HG02623 (cell line): ENCODE results near the gene API5.

Experiments
- ATAC-seq: cut with Tn5 transposase; IDR thresholded peaks from one replicate; pipeline ENCODE4 v1.9.1; 2021; ENCODE audit warnings: moderate library complexity; ENCODE audit not compliant: unreplicated experiment

Gene API5

GRCh38 chr11:43359422-43359818 lies 47.6 kb downstream of the API5 start:
- peak; percentile 37 for ATAC-seq

DNA sequence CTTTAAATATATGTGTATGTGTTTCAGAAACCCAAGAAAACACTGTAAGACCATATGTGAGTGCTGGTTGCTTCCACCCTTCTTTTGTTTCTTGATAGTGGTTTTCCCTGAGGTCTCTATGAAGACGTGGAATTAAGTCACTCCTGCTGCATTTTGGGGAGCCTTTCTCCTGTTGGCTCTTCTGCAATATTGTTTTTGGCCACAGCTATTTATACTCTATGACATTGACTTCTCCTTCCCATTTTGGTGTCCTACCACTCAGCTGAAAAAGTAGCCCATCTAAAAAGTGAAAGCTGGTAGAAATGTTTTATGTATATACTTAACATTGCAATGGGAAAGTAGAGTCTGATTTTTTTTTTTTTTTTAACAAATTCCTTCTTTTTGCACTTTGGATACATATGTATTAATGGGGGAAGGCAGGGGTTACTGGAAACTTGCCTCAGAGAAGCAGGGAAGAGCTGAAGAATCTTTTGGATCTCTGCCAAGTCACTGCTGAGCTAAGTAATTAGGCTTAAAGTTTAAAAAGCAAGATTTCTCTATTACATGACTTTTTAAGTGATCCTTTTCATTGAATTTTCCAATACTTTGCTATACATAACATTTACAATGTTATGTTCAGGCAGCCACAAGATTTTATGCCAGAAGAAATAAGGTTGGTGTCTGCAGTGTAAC lies 48.7 kb downstream of the API5 start:
- no peak for ATAC-seq

DNA sequence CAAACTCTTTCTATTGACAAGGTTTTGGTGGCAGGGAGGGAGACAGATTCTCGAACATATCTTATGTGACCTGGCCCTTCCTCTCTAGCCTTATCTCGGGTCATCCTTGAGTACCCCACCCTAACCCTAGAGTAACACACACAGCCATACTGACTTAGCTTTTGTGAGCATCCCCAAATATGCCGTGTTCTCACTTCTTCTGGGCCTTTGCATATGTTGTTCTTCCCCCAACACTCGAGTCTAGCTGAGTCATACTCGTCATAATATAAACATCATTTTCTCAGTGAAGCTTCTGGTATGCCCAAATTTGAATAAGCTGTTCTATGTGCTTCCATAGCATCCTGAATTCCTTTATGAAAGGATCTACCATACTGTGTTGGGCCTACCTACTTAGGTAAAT lies 54.9 kb downstream of the API5 start:
- ATAC-seq = no peak

- peak; percentile 34 for ATAC-seq
These were observed 55.8 kb downstream of the API5 start for GRCh38 chr11:43367382-43368178.

- no peak for ATAC-seq
These were observed 64.3 kb downstream of the API5 start for GRCh38 chr11:43376065-43376464.

DNA sequence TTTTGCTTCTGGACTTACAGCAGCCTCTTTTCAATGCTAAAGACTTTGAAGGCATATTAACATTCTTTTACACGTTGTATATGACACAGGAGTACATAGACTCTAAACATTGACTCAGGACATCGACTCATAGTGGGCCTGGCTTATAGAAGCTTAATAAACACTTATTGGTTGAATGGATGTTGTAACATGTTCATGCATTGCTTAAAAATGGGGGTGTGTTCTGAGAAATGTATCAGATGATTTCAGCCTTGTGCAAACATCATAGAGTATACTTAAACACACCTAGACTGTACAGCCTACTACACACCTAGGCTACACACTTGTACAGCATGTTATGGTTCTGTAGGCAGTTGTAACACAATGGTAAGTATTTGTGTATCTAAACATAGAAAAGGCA lies 64.8 kb downstream of the API5 start:
- ATAC-seq = no peak

DNA sequence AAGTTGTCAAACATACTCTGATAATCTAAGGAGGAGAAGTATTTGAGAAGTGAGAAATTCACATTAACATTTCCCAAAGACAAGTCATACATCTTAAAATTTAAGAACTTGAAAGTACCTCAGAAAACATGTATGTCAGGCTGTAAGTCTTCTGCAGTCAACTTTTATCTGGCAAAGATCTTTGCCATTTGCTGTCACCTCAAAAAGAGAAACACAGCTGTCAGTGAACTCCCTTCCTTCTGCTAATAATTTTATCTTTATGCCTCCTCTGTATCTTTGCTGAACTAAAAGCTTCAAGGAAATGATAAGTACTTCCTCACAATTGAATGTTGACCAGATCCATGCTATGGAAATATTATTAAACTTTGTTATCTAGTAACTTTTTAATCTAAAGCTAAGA lies 65.6 kb downstream of the API5 start:
- no peak for ATAC-seq

GRCh38 chr11:43378897-43379296 lies 67.1 kb downstream of the API5 start:
- ATAC-seq = no peak

DNA sequence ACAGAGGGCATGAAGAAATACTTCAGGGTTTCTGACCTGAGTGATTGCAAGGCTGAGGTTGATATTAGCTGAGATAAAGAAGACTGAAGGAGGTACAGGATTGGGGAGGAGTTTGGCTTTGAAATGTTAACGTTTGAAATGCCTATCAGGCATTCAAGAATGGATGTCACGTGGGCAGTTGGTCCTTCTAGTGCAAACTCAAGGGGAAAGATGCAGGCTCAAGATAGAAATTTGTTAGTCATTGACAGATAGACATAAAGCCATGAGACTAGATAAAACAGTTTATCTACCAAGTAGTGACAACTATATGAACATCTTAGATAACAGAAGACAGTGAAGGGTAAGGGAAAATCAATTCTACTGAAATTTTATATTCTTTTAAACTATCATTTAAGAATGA lies 70.0 kb downstream of the API5 start:
- ATAC-seq = no peak

- ATAC-seq = no peak
These were observed 70.8 kb downstream of the API5 start for GRCh38 chr11:43382614-43383013.

GRCh38 chr11:43384393-43384792 lies 72.6 kb downstream of the API5 start:
- no peak for ATAC-seq

DNA sequence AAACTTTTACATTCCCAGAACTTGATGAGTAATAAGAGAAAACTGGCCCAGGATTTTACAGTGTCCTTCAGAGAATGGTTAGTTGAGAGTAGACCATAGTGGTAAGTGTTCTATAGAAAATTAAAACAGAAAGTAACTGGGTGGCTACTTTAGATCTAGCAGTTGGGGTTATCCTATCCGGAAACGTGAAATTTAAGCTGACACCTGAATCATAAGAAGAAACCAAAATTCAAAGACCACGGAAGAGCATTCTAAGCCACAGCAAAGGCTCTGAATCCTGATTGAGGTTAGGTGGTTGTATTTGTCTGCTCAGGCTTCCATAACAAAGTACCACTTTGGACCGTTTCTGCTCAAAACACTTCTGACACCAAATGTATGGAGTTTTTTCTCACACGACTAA lies 80.9 kb downstream of the API5 start:
- no peak for ATAC-seq

GRCh38 chr11:43393765-43394355 lies 82.1 kb downstream of the API5 start:
- ATAC-seq = no peak
